Transverse colon (tissue), 4 donors: ENCODE measurements around the gene GLIS2. TPM values are rescaled to one million over a fixed set of nuclear protein-coding genes. Genes with fewer than 3 reads are reported as not detected.
A peak's percentile ranks its signal among the peaks of the same experiment; 100 is the strongest.

Source experiments
- DNase-seq: peaks from one replicate; pipeline ENCODE4 v3.0.0-alpha.2; 2019
- H3K27ac ChIP-seq, 4 donors: fragments of 200-600 bp; sonication (generic); 2 replicates each; pipeline ENCODE4 v1.5.1; 2016 to 2018; ENCODE audit warnings: inconsistent platforms in 4 of 4
- H3K27me3 ChIP-seq: fragments of 200-600 bp; sonication (generic); 2 replicates; pipeline ENCODE4 v1.5.1; 2017; ENCODE audit warnings: inconsistent platforms
- H3K36me3 ChIP-seq, 4 donors: fragments of 200-600 bp; sonication (generic); 2 replicates each; pipeline ENCODE4 v1.5.1; 2017 to 2019; ENCODE audit warnings: inconsistent platforms in 4 of 4
- H3K4me1 ChIP-seq, 4 donors: fragments of 200-600 bp; sonication (generic); 2 replicates each; pipeline ENCODE4 v1.5.1; 2017 to 2020; ENCODE audit warnings: inconsistent platforms in 4 of 4
- H3K4me3 ChIP-seq, 4 donors: fragments of 200-600 bp; sonication (generic); 1 replicate in 1 of 4; 2 replicates in 3 of 4; pipeline versions ENCODE4 v1.5.1 to v1.6.1; 2017 to 2019; ENCODE audit warnings: inconsistent platforms in 4 of 4
- H3K9me3 ChIP-seq, 2 donors: fragments of 200-600 bp; sonication (generic); 2 replicates each; pipeline ENCODE4 v1.5.1; 2017 to 2019; ENCODE audit warnings: inconsistent platforms in 2 of 2
- CTCF ChIP-seq, 5 experiments: fragments of 200-600 bp in 3 of 5; fragments of 450-650 bp in 2 of 5; sonication (generic) in 3 of 5; IDR thresholded peaks; 1 replicate in 2 of 5; 2 replicates in 3 of 5; pipeline ENCODE4 v1.5.1; 2016 to 2017; ENCODE audit warnings: antibody characterized with exemption in 5 of 5, inconsistent platforms in 3 of 5, mild to moderate bottlenecking in 2 of 5, moderate library complexity in 1 of 5
- EP300 ChIP-seq: sonication (generic); formaldehyde crosslinking; IDR thresholded peaks from one replicate; pipeline ENCODE4 v1.6.1; 2017; ENCODE audit warnings: antibody characterized with exemption, low read depth
- POLR2A ChIP-seq: fragments of 450-650 bp; IDR thresholded peaks from one replicate; pipeline ENCODE4 v1.6.1; 2016; ENCODE audit warnings: antibody characterized with exemption, mild to moderate bottlenecking, moderate library complexity
- POLR2AphosphoS5 ChIP-seq, 3 donors: sonication (generic); formaldehyde crosslinking; IDR thresholded peaks; one replicate each; pipeline ENCODE4 v1.6.1; 2016; ENCODE audit warnings: antibody characterized with exemption in 3 of 3
- WGBS, 2 donors: methylation state at CpG; one replicate each; pipeline ENCODE4 v1.1.5; 2018; ENCODE audit warnings: low coverage in 1 of 2; 5-methylcytosine and 5-hydroxymethylcytosine counted together
- in situ Hi-C, 4 donors: fragments of 200-750 bp; cut with MboI; loops; one replicate each; pipeline versions ENCODE4 v1.15.0 to v1.15.1; 2017; ENCODE audit warnings: low sequenced_read_pairs in 3 of 4, low pct_ligation_motif_present in 1 of 4, low pct_unique_long_range_greater_than_20kb in 1 of 4
- intact Hi-C: fragments of 100-400 bp; cut with DNase I; formaldehyde crosslinking; loops from one replicate; pipeline ENCODE4 v1.15.1; 2023; ENCODE audit warnings: low total_unique reads
- total RNA-seq, 4 donors: library from RNA; depleted of rRNA; stranded (reverse); fragments of >200 nt; gene quantifications; one replicate each; pipeline ENCODE4 v1.1.0, GENCODE V29; 2016

The GLIS2 gene
- total RNA-seq, 4 donors from 2014 or later = 0.68 to 5.0 (median 1.8) TPM

GRCh38 chr16:4384509-4384942 is 68.7 kb downstream of the GLIS2 start:
- DNase-seq = no peak
- H3K27ac ChIP-seq = no peak overlapping the region
- H3K9me3 ChIP-seq = no peaks in the 10 kb centered on the region
- H3K4me3 ChIP-seq = no peak overlapping the region
- TF ChIP-seq POLR2A (no peak), CTCF (IDR thresholded peaks at IDR 0.05) (no peak)
- in situ Hi-C loops = no loop called here
- H3K27me3 ChIP-seq = no peaks in the 10 kb centered on the region
- intact Hi-C loops = no loop called here
- 80% methylated on average over 18 of the region's 20 CpGs; no CpG with 5 or more reads in 1 of the 2 donors for WGBS, 2 donors
- peaks cover 0 to 5% (median 0%) of the 10 kb centered on the region in 4 donors for H3K4me1 ChIP-seq
- H3K36me3 ChIP-seq = no peaks in the 10 kb centered on the region

GRCh38 chr16:4385066-4385788 is 69.4 kb downstream of the GLIS2 start:
- 83% methylated on average over 20 of the region's 20 CpGs; no CpG with 5 or more reads in 1 of the 2 donors for WGBS, 2 donors
- Histone ChIP-seq H3K4me1 (peaks cover 0 to 2% (median 0%) of the 10 kb centered on the region in 4 donors), H3K27ac (no peak overlapping the region), H3K36me3 (no peaks in the 10 kb centered on the region), H3K9me3 (no peaks in the 10 kb centered on the region), H3K27me3 (no peaks in the 10 kb centered on the region), H3K4me3 (no peak overlapping the region)
- TF ChIP-seq POLR2AphosphoS5 (IDR thresholded peaks at IDR 0.05) (no peak), CTCF (IDR thresholded peaks at IDR 0.05) (no peak), POLR2A (no peak), EP300 (no peak)
- DNase-seq = no peak
- in situ Hi-C loops = no loop called here
- intact Hi-C loops = no loop called here

GRCh38 chr16:4385789-4386450 is 70.1 kb downstream of the GLIS2 start:
- H3K9me3 ChIP-seq = no peaks in the 10 kb centered on the region
- H3K4me3 ChIP-seq = no peak overlapping the region
- TF ChIP-seq POLR2A (no peak), POLR2AphosphoS5 (IDR thresholded peaks at IDR 0.05) (no peak), EP300 (no peak), CTCF (IDR thresholded peaks at IDR 0.05) (no peak)
- 80% methylated on average over 11 of the region's 11 CpGs; no CpG with 5 or more reads in 1 of the 2 donors for WGBS, 2 donors
- in situ Hi-C loops = no loop called here
- H3K27ac ChIP-seq = peak overlapping the region in 1 of 4 donors; percentile 8
- intact Hi-C loops = no loop called here
- H3K36me3 ChIP-seq = no peaks in the 10 kb centered on the region
- no peak for DNase-seq
- no peaks in the 10 kb centered on the region for H3K4me1 ChIP-seq
- no peaks in the 10 kb centered on the region for H3K27me3 ChIP-seq

DNA sequence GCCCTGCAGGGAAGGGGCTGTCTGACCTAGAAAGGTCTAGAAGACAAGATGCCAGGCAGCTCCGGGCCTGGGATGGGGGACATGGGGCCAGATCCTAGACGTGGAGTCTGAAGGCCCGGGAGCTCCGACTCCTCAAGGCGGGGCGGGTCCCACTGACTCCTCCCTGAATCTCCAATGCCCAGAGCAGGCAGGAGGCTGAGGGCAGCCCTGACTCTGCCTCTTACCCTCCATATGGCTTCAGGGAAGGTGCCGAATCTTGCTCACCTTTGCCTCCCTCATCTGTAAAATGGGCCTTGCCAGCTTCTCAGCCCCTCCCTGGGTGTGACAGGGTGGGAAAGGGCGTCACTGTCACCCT is 70.6 kb downstream of the GLIS2 start:
- Histone ChIP-seq H3K4me1 (no peaks in the 10 kb centered on the region), H3K4me3 (no peak overlapping the region), H3K36me3 (no peaks in the 10 kb centered on the region), H3K27me3 (no peaks in the 10 kb centered on the region), H3K27ac (peak overlapping the region in 1 of 4 donors; percentile 8), H3K9me3 (no peaks in the 10 kb centered on the region)
- DNase-seq = no peak
- TF ChIP-seq POLR2AphosphoS5 (IDR thresholded peaks at IDR 0.05) = no peak
- TF ChIP-seq EP300 = no peak
- TF ChIP-seq POLR2A = no peak
- TF ChIP-seq CTCF (IDR thresholded peaks at IDR 0.05) = no peak
- intact Hi-C loops = no loop called here
- 85% methylated on average over 8 of the region's 8 CpGs; no CpG with 5 or more reads in 1 of the 2 donors for WGBS, 2 donors
- in situ Hi-C loops = no loop called here
